Panc1 (cell line): ENCODE data around the gene RHEX. TPM values are rescaled to one million over a fixed set of nuclear protein-coding genes. Genes with fewer than 3 reads are reported as not detected.

Experiments used
- ATAC-seq: fragments of 200-7000 bp; cut with Tn5 transposase; 2 replicates; pipeline ENCODE4 v1.9.1; 2020; ENCODE audit warnings: mild to moderate bottlenecking, moderate library complexity
- BruUV-seq: library from RNA; stranded (reverse); fragments of 400-500 nt; replicated peaks from 2 replicates; lab custom pipeline; 2021; lab: Mats Ljungman, UMichigan
- CTCF ChIA-PET: fragments of 300-600 bp; sonication (Branson Sonifier 250); formaldehyde crosslinking; loops from one replicate; lab custom pipeline; 2022; ENCODE audit warnings: antibody characterized with exemption; lab: Charles Lee
- POLR2A ChIA-PET: fragments of 300-600 bp; sonication (Branson Sonifier 250); formaldehyde crosslinking; loops from one replicate; lab custom pipeline; 2022; ENCODE audit warnings: antibody characterized with exemption; lab: Charles Lee
- DNase-seq: peaks from one replicate; pipeline ENCODE4 v3.0.0-alpha.2; 2010; ENCODE audit warnings: low read depth, low spot score
- H3K27ac ChIP-seq: 2 replicates; pipeline ENCODE4 v1.5.1; 2011; ENCODE audit warnings: mild to moderate bottlenecking, low read length, inconsistent platforms
- H3K27me3 ChIP-seq: fragments of 200-500 bp; sonication (Bioruptor generic); 2 replicates; pipeline ENCODE4 v1.6.0; 2014; ENCODE audit warnings: low read length, inconsistent platforms; ENCODE audit not compliant: control insufficient read depth, insufficient read depth
- H3K36me3 ChIP-seq: fragments of 200-500 bp; sonication (Bioruptor generic); 2 replicates; pipeline ENCODE4 v1.5.1; 2014; ENCODE audit warnings: inconsistent platforms, mild to moderate bottlenecking, low read length, moderate library complexity; ENCODE audit not compliant: control insufficient read depth, insufficient read depth
- H3K4me1 ChIP-seq: 2 replicates; pipeline ENCODE4 v1.5.1; 2011; ENCODE audit warnings: inconsistent platforms, mild to moderate bottlenecking, low read length, moderate library complexity; ENCODE audit not compliant: control insufficient read depth, insufficient read depth
- H3K4me3 ChIP-seq, 2 experiments: 2 replicates each; pipeline ENCODE4 v1.5.1; 2011 to 2012; ENCODE audit warnings: low read depth in 2 of 2, low read length in 2 of 2, mild to moderate bottlenecking in 2 of 2, inconsistent platforms in 1 of 2, moderate library complexity in 1 of 2
- H3K9me3 ChIP-seq: fragments of 200-500 bp; sonication (Bioruptor generic); 2 replicates; pipeline ENCODE4 v1.5.1; 2014; ENCODE audit warnings: low read depth, mild to moderate bottlenecking, inconsistent platforms, low read length, moderate library complexity; ENCODE audit not compliant: control insufficient read depth, insufficient read depth
- CTCF ChIP-seq: fragments of 450-650 bp; IDR thresholded peaks from 2 replicates; pipeline ENCODE4 v1.5.1; 2017; ENCODE audit warnings: mild to moderate bottlenecking
- POLR2AphosphoS5 ChIP-seq: IDR thresholded peaks from 2 replicates; pipeline ENCODE4 v1.6.1; 2012; ENCODE audit warnings: mild to moderate bottlenecking, low read depth, low read length, moderate library complexity
- SIN3A ChIP-seq: IDR thresholded peaks from 2 replicates; pipeline ENCODE4 v1.6.1; 2012; ENCODE audit warnings: low read depth, mild to moderate bottlenecking, low read length, moderate library complexity, borderline replicate concordance; ENCODE audit not compliant: insufficient read depth
- TCF7L2 ChIP-seq: IDR thresholded peaks from 2 replicates; pipeline ENCODE4 v1.6.1; 2011; ENCODE audit warnings: mild to moderate bottlenecking, low read depth, low read length, inconsistent platforms
- in situ Hi-C: cut with HindIII; loops from 2 replicates; pipeline ENCODE4 v1.10.0; 2016; ENCODE audit warnings: low sequenced_read_pairs, low pct_unique_long_range_greater_than_20kb
- intact Hi-C: fragments of 100-400 bp; cut with micrococcal nuclease; formaldehyde crosslinking; loops from one replicate; pipeline ENCODE4 v1.10.0; 2022; ENCODE audit not compliant: unreplicated experiment
- total RNA-seq: library from RNA; stranded (reverse); gene quantifications from one replicate; pipeline ENCODE4 v1.2.1, GENCODE V29; 2021; ENCODE audit not compliant: unreplicated experiment
- TF ChIP-seq, protein P1 (sequence below), 2 experiments: IDR thresholded peaks; 2 replicates each; pipeline ENCODE4 v1.6.1; 2011 to 2012; ENCODE audit warnings: low read depth in 2 of 2, control low read depth in 1 of 2, low read length in 1 of 2, mild to moderate bottlenecking in 1 of 2, moderate library complexity in 1 of 2; ENCODE audit not compliant: insufficient read depth in 1 of 2

The RHEX gene
- total RNA-seq, 1 experiment from 2014 or later = not detected

GRCh38 chr1:206136241-206136640 is 83.3 kb downstream of the RHEX start:
- no peak overlapping the region for H3K27ac ChIP-seq
- no peaks in the 10 kb centered on the region for H3K4me1 ChIP-seq
- TF ChIP-seq SIN3A (no peak), TCF7L2 (no peak), POLR2AphosphoS5 (no peak), CTCF (no peak)
- TF ChIP-seq, protein P1, sequence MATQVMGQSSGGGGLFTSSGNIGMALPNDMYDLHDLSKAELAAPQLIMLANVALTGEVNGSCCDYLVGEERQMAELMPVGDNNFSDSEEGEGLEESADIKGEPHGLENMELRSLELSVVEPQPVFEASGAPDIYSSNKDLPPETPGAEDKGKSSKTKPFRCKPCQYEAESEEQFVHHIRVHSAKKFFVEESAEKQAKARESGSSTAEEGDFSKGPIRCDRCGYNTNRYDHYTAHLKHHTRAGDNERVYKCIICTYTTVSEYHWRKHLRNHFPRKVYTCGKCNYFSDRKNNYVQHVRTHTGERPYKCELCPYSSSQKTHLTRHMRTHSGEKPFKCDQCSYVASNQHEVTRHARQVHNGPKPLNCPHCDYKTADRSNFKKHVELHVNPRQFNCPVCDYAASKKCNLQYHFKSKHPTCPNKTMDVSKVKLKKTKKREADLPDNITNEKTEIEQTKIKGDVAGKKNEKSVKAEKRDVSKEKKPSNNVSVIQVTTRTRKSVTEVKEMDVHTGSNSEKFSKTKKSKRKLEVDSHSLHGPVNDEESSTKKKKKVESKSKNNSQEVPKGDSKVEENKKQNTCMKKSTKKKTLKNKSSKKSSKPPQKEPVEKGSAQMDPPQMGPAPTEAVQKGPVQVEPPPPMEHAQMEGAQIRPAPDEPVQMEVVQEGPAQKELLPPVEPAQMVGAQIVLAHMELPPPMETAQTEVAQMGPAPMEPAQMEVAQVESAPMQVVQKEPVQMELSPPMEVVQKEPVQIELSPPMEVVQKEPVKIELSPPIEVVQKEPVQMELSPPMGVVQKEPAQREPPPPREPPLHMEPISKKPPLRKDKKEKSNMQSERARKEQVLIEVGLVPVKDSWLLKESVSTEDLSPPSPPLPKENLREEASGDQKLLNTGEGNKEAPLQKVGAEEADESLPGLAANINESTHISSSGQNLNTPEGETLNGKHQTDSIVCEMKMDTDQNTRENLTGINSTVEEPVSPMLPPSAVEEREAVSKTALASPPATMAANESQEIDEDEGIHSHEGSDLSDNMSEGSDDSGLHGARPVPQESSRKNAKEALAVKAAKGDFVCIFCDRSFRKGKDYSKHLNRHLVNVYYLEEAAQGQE (IDR thresholded peaks at IDR 0.05; ENCODE audit: insufficient read depth in 1 of 2, low read depth in 2 of 2, low read length in 1 of 2) = no peak
- intact Hi-C loops (no loop called here), in situ Hi-C loops (no loop called here)
- no peaks in the 10 kb centered on the region for H3K9me3 ChIP-seq
- H3K4me3 ChIP-seq = no peak overlapping the region
- DNase-seq (no peak), ATAC-seq (no peak)
- ChIA-PET POLR2A (no interaction called here), CTCF (no interaction called here)
- H3K36me3 ChIP-seq = no peaks in the 10 kb centered on the region
- H3K27me3 ChIP-seq = peaks cover 10% of the 10 kb centered on the region
- no TSS peak for BruUV-seq

- H3K4me1 ChIP-seq = no peaks in the 10 kb centered on the region
- no peaks in the 10 kb centered on the region for H3K9me3 ChIP-seq
- H3K4me3 ChIP-seq = no peak overlapping the region
- no TSS peak for BruUV-seq
- ChIA-PET CTCF (no interaction called here), POLR2A (no interaction called here)
- peaks cover 29% of the 10 kb centered on the region for H3K27me3 ChIP-seq
- no peak for ATAC-seq
- intact Hi-C loops (no loop called here), in situ Hi-C loops (no loop called here)
- no peaks in the 10 kb centered on the region for H3K36me3 ChIP-seq
- no peak for DNase-seq
- H3K27ac ChIP-seq = no peak overlapping the region
- TF ChIP-seq, protein P1 (IDR thresholded peaks at IDR 0.05; ENCODE audit: insufficient read depth in 1 of 2, low read depth in 2 of 2, low read length in 1 of 2) = no peak
- no peak for TF ChIP-seq TCF7L2
- TF ChIP-seq CTCF = no peak
- TF ChIP-seq POLR2AphosphoS5 = no peak
- TF ChIP-seq SIN3A = no peak
Measured at GRCh38 chr1:206142011-206142410, 89.0 kb downstream of the RHEX start.
